ENCODE measurements around the gene FAM120AOS.

DNA sequence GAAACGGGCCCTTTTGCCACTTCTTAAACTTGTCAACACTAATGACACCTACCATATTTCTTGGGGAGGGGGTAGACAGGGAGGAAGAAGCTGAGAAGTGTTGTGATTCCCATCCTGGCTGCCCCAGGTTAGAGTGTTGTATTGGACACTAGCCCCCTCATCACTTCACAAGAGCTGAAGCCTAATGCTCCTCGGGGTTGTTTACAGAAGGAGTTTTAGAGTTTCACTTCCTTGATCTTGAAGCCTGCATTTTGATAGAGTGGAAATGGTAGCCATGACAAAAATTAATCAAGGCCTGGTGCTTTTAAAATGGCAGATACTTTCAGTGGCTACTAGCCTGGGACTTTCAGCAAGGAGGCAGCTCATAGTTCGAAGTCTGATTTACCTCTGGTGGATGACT, 11.0 kb upstream of the FAM120AOS start:
- TF ChIP-seq, protein P1, sequence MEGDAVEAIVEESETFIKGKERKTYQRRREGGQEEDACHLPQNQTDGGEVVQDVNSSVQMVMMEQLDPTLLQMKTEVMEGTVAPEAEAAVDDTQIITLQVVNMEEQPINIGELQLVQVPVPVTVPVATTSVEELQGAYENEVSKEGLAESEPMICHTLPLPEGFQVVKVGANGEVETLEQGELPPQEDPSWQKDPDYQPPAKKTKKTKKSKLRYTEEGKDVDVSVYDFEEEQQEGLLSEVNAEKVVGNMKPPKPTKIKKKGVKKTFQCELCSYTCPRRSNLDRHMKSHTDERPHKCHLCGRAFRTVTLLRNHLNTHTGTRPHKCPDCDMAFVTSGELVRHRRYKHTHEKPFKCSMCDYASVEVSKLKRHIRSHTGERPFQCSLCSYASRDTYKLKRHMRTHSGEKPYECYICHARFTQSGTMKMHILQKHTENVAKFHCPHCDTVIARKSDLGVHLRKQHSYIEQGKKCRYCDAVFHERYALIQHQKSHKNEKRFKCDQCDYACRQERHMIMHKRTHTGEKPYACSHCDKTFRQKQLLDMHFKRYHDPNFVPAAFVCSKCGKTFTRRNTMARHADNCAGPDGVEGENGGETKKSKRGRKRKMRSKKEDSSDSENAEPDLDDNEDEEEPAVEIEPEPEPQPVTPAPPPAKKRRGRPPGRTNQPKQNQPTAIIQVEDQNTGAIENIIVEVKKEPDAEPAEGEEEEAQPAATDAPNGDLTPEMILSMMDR (IDR thresholded peaks at IDR 0.05): no peak
- TF ChIP-seq POLR2A (IDR thresholded peaks at IDR 0.05): no peak
- no peak for TF ChIP-seq EP300 (IDR thresholded peaks at IDR 0.05)
